Measurements from ENCODE around the gene B3GNT9.
"Not testable (repeated sequence)": the region's sequence is repeated elsewhere in the genome, so short reads cannot be mapped to it uniquely, and the experiment has no call there.

B3GNT9 gene

DNA sequence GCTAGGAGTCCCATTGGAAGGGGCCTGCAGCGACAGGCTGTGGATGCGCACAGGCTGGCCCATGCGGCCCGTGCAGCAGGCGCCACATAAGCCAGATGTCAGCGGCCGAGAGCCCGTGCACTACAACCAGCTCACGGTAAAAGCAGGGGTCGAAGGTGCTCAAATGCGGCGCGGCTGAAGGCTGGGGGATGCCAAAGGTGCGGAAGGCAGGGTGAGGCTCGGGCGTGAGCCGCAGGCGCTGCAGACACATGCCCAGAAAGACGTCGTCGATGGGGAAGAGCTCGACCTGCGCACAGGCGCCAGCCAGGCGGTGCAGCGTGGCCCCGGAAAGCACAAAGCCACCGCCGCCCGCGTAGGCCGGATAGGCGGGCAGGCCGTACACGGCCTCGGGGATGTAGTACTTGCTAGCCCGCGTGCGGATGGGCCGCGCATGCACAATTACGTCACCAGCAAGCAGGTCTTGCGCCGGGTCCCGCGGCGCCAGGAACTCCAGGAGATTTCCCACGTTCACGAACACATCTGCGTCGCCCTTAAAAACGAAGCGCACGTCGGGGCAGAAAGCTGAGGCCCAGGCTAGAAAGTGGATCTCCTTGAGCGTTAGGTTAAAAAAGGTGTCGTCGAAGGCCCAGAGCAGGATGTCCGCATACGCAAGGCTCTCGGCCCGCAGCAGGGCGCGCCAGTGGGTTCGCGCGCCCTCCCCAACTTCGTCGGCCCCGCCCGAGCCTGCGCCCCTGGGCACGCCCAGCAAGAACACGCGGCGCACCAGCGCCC is 1.3 kb downstream of the B3GNT9 start:
- DNase-seq: no peak

DNA sequence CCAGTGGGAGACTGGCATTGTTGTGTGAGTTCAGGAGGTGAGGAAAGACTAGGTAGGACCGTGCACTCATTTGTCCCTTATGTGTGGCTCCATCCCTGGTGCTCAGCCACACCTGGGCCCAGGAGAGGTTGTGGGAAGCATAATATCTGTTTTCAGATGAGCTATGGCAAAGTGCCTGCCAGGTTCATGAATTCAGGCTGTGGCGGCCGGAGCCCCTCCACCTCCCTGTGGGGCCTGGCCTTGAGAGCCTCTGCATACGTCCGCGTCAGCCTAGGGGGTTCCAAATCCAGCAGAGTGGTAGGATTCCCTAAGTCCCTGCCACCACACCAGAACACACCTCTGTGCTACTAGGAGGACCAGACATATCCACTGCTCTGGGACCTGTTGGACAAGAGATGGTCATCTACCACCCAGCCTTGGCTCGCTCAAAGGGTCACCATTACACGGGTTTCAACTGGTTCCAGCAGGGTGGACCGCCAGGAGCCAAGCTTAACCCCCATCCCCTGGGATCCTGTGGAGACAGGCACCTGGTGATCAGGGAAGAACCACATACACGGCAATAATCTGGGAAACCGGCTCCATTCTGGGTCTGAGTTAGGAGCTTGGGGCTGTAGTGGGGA is 2.0 kb downstream of the B3GNT9 start:
- DNase-seq: no peak

DNA sequence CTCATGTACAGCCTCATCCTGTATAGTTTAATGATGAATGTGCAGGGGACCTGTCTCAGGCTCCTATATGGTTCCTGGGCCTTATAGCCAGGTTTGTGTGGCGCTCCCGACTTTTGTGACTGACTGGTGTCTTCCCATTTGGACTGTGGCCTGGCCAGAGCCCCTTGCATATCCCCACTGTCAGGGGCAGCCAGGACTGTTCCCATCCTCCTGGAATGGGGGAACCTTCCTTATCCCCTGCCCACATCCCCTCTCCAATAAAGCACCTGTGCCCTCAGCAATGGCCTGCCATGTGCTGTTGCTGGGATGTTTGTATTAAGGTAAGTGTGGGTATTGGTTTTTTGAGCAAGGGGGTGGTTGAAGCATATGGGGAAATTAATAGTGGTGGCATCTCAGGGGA is 2.6 kb downstream of the B3GNT9 start:
- no peak for DNase-seq

DNA sequence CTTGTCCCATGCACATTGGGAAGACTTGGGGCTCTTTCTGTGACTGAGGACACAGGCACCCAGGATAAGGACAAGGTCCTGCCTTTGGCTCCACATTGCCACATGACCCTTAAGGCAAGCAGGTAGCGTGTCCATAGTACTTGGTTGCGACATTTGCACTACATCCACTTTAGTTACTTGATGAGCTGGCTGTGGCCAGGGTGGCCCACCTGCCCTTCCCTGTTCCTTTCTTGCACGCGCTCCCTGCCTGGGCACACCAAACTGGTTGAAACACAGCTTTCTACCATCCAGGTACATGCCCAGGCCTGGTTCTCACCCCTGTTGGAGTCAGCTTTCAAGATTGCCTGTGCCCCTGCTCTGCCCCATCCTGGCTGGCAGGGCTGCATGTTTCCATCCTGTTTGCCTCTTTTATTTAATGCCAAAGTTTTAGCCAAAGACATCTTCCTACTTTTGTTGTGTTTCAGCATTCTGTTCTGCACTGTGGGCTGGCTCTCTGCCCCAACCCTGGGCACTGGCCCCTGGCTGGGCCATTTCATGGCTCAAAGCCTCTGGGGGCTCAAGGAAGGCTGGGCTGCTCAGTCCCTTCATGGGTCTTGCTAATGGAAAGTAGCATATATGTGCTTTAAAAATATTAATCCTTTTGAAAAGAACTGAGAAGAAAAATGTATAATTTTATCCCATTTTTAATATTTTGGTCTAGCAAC is 3.2 kb downstream of the B3GNT9 start:
- no peak for DNase-seq

DNA sequence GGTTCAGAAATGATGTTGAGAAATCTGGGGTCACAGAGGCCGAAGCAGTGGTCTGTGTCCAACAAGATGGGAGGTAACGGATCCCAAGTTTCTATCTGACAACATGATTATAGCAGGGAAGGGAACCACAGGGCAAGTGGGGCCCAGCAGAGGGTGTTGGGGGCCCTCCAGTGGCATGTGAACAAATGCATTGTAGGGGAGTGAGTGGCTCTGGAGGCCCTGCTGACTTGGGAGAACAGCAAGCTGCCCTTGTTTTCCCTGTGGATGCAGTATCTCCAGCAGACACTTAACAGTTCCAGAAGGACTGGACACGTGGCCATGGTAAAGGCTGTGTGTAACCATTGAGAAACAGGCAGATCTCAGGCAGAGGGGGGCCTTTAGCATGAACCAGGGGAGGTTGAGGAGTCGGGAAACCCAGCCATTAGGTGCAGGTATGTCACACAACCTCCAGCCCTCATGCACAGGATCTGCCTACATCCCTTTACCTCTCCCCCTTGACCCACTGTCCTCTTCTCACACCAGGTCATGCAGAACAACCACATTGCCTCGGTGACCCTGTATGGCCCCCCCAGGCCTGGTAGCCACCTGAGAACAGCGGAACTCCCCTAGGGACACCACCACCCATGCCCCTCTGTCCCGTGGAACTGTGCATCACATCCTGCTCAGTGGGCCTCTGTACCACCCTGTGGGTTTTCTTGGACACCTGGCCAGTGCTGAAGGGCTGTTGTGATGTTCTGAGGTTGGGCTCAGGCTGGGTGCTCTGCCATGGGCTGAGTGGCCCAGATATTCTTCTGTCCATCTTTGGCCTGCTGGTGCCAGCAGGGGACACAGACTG is 4.1 kb downstream of the B3GNT9 start:
- DNase-seq: no peak

DNA sequence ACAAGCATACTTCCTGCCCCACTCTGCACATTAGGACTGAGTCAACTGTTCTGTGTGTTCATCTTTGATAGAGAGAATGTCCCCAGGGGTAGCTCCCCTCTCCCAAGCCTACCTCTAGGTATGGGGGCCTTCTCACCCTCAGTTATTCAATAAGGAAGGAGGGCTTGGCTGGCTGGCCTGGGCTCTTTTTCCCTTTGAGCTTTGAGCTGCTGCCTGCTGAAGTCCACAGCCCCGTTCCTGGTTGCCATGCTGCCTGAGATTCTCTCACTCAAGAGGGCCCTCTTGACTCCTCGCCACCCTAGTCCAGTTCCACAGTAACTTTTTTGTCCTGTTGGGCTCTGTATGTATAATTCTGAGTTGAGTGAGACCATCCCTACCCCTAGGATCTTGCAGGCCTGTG is 5.1 kb downstream of the B3GNT9 start:
- no peak for DNase-seq

DNA sequence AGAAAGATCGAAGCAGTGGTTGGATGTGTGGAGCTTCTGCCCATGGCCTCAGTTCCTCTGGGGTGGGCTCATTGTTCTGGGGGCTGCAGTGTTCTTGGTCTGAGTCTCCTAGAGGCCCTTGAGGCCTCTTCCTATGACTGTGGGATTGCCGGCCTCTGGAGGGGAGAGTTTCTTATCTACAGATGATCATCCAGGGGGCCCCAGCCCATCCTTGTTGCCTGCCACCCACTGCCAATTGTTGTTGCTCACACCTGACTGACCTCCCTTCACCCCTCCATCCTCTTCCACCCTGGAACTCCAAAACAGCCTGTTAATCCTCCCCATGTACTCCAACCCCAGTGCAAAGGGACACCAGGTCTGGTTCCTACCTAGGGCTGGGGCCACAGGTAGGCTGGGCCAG is 5.9 kb downstream of the B3GNT9 start:
- no peak for DNase-seq

DNA sequence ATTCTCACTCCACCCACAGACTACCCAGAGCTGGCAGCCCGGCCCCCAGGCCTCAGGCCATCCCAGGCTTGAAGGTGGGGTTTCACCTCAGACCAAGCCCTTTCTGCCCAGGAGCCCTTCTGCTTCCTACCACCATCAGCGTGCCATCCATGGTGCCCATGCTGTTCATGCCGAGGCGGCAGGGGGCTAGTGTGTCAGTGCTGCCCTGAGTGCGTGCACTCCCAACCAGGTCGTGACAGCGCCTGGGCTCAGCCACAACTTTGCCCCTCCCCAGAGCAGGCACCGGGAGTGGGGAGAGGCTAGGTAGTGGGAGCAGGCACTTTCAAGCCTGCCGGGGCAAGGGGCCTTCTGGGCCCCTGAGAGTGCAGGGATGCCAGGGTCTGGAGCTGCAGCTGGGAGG is 8.5 kb downstream of the B3GNT9 start:
- no peak for DNase-seq

DNA sequence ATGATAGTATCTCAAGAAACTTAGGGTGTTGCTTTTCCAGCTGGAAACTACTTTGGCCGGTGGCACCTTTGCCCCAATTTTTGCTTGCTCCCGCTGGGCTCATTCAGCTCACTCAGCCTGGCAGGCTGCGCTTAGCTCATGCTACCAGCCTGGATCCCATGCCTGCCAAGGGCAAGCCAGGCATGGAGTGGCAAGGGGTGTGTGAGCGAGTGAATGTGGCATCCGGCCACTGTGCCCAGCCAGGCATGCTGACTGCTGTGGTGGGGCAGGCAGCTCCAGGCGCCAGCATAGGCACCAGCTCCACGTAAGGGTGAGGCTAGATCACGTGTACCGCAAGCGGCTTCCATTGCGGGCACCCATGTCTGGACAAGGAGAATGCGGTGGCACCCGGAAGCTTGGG is 9.4 kb downstream of the B3GNT9 start:
- no peak for DNase-seq

DNA sequence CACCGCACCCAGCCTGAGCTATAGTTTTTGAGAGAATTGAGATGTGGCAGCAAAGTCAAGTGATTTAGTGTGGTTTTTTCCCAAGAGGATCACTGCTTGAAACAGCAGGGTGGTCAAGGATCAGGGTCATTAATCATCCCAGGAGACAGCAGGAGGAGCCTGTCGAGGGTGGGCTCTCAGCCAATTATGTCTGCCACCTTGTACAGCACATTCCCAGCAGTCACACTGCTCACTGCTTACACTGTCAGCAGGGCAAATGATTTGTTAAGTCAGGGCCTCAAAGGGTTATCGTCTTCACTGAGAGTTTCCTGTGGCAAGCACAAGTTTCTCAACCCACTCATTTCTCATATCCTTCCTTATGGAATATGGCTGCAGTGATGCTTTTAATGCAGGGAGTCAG is 13.2 kb downstream of the B3GNT9 start:
- no peak for DNase-seq

DNA sequence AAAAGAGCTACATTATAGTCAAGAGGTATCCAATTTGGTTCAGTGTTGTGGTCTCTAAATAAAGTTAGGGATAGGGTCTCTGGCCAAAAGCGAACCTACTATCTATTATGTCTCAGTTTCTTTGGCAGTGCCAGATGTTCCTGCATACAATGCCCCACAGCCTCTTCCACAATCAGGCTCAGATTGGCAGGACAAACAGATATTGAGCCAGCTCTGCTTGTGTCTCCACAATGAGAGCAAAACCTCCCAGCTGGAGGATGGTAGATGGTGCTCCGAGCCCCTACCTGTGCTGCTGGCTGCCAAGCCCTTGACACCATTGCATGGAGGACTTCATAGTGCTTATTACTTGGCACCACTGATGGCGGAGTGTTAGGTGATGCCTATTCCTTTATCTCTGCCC is 21.4 kb downstream of the B3GNT9 start:
- no peak for DNase-seq

DNA sequence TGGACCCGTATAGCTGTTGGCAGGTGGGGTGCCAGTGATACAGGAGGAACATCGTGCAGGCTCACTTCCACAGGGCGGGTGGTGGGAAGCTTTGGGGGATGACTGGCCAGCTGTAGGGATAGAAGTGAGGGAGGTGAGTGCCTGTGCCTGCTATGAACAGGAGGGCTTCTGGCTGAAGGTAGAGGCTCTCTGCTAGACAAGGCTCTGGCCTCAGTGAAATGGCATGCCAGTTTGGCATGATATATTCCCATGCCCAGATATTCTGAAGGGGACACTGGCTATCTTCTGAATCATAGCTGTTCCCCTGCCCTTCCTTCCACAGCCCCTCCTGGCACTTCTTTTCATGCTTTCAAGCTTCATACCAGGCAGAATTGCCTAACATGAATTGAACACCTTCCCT is 21.9 kb downstream of the B3GNT9 start:
- no peak for DNase-seq

DNA sequence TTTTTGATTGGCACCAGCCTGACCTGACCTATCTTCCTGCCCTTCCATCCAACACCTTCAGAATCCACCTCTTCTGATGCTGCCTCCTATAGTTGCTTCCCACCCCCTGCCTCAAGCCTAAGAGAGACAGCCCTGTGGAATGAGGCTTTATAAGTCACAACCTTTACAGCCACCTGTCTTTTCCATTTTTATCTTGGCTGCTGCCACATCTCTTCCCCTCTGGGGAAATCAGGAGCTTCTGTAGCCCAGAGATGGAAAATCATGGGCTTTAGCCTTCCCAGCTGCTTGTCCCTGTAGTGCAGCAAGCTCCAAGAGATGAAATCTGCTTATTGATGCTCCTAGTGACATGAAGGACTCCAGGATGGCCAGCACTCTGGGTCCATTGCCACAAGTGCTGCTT is 22.4 kb downstream of the B3GNT9 start:
- no peak for DNase-seq

DNA sequence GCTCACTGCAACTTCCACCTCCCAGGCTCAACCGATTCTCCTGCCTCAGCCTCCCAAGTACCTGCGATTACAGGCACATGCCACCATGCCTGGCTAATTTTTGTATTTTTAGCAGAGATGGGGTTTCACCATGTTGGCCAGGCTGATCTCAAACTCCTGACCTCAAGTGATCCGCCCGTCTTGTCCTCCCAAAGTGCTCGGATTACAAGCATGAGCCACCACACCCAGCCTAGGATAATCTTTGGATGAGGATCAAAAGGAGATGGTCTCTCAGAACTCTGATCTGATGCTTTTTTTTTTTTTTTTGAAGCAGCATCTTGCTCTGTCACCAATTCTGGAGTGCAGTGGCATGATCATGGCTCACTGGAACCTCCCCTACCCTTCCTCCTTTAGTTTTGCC is 28.0 kb downstream of the B3GNT9 start:
- not testable (repeated sequence) for DNase-seq

DNA sequence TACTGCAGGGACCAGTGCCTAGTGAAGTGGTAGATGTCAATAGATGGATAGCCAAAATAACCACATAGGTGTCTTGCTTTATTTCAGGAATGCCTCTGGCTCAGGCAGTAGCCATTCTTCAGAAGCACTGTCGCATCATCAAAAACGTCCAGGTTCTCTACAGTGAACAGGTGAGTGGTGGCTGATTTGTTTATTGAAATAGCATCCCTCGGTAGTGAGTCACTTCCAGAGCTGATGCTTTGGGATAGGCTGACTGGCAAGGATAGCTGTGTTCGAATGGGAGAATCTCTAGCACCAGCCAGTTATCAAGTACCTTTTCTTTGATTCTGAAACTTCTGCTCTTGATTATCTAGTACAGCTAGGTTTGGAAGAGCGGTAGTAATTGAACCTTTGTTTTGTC is 30.8 kb downstream of the B3GNT9 start:
- no peak for DNase-seq

DNA sequence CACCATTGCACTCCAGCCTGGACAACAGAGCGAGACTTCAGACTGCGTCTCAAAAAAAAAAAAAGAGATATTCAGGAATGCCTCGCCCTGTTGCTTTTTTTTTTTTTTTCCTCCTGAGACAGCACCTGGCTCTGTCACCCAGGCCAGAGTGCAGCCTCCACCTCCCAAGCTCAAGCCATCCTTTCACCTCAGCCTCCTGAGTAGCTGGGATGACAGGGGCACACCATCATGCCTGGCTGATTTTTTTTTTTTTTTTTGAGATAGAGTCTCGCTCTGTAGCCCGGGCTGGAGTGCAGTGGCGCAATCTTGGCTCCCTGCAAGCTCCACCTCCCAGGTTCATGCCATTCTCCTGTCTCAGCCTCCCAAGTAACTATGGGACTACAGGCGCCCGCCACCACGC is 33.1 kb downstream of the B3GNT9 start:
- no peak for DNase-seq

DNA sequence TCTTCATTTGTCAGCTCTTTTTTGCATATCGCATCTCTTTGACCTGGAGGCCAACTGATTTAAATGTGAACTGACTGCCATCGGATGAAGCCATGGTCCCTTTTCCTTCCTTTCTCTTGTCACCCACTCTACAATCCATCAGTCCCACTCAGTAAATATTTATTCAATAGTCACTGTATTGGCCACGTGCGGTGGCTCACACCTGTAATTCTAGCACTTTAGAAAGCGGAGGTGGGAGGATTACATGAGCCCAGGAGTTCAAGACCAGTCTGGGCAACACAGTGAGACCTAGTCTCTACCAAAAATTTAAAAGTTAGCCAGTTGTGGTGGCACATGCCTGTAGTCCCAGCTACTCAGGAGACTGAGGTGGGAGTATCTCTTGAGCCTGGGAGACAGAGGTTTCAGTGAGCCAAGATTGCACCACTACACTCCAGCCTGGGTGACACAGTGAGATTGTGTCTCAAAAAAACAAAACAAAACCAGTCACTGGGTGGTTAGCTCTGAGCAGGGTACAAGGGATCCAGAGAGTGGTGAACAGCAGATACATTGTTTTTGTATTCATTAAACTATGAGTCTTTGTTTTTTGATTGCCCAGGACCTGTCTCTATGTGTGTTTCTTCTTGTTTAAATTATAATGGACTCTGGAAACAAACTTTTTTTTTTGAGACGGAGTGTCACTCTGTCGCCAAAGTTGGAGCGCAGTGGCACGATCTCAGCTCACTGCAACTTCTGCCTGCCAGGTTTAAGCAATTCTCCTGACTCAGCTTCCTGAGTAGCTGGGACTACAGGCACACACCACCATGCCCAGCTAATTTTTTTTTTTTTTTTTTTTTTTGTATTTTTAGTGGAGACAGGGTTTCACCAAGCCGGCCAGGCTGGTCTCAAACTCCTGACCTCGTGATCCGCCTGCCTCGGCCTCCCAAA is 34.1 kb downstream of the B3GNT9 start:
- no peak for DNase-seq

DNA sequence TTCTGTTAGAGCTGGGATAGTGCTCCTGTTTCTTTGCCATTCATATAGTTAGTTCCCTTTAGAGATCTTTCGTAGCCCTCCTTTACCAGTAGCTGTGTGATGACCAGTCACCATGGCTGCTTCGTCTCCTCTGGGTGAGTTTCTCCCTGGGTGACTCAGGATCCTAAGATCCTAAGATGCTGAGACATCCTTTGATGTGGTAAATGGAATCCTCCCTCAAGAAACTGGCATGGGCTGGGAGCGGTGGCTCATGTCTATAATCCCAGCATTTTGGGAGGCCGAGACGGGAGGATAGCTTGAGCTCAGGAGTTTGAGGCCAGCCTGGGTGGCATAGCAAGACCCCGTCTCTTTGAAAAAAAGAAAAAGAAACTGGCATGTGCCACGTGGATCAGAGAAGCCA is 35.2 kb downstream of the B3GNT9 start:
- DNase-seq: no peak

DNA sequence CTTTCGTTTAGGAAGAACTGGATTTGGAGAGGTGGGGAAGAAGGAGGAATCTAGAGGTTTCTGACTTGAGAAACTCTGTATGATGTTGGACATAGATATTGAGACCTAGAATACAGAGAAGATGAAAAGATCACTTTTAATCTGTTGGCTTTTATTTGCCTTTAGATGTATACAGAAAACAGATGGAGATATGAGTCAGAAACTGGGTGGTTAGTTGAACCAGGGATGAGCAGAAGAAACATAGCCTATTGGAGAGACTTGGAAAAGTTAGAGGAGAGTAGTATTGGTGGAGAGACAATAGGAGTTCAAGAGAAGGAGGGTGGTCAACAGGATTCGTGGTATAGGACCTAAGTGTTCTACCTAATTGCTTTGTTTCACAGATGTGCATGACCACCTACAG is 36.0 kb downstream of the B3GNT9 start:
- DNase-seq: no peak

DNA sequence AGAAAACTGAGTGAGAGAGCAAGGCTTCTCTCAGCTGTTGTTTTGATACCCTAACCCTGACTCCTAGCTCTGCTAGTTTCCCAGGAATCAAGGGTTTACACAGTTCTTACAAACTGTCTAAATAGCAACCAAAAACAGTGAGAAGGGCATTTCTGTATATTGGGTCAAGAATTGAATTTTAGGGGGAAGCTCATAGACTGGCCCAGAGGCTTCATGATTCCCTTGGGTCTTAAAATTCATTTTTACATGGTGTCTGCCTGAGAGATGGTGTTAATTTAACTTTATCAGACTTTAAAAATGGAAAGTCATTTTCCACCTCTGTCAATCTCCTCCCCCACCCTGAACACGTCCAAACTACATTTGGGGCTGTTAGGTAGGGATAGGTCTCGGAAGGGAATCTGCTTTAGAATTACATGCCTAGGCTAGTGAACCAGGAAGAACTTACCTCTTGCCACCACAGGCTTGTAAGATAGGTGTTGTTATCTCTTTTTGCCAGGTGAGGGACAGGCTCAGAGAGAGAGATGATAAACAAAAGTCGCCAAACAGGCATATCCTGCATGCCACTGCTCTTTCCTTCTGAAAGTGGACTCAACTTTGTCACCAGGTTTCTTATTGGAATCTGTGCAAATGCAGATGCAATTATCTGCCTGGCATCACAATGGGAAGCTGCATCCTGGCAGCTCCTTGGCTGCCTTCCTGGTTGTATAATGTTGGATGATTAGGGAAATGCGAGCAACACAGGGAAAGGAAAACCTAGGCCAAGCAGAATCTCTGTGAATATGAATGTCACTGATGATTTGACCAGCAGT is 38.0 kb downstream of the B3GNT9 start:
- DNase-seq: no peak

DNA sequence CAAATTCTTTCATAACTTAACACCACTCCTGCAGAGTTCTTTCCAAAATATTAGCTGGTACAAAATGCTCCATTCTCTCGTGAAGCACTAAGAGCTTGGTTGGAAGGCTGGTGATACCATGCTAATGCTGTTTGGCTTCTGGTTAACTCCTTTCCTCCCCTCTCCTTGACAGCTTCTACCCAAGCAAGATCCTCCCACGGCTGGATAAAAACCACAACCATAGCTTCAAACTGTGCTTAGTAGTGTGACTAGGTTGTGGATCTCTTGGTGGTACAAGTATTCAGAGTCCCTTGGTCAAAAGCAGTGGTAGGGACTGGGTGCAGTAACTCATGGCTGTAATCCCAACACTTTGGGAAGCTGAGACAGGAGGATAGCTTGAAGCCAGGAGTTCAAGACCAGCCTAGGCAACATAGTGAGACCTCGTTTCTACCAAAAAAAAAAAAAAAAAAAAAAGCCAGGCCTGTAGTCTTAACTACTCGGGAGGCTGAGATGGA is 38.8 kb downstream of the B3GNT9 start:
- no peak for DNase-seq

Measured in activated CD4-positive, alpha-beta T cell treated with anti-CD3 and anti-CD28 coated beads for 48 hours (primary cell).